CD4-positive, alpha-beta T cell treated with Interferon gamma for 1 hour (primary cell): ENCODE data around the gene HACE1.
"Not testable (repeated sequence)": the region's sequence is repeated elsewhere in the genome, so short reads cannot be mapped to it uniquely, and the experiment has no call there.

Experiments used
- DNase-seq: peaks from one replicate; pipeline ENCODE4 v3.0.0-alpha.2; 2020

HACE1 gene

DNA sequence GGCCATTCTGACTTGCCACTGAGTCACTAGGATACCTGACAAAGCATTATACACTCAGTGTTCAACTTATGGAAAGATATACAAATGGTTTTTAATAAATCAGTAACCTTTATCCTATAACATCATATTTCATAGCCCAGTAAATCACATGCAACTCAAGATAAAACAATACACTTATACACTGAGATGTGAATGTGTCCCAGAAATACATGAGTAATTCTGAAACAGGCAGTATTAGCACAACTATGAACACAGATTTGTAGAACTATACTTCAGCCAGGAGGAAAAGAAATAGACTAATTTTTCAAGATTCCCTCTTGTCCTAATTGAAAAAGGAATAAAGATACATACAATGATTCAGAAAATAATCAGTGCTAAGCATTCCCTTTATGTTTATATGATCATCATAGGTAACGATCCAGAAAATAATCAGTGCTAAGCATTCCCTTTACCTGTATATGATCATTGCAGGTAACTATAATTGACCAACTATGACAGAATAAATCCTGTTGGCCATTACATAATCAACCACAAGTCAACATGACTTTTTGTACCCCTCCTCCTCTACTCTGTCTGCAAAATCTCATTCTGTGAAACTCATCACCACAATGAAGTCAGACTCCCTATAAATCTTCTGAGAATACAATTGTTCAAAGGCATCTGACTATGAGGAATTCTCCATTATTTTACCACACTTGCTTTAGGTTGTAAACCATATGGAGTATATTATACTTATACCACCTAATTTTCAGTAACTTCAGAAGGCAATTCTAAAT is 30.3 kb downstream of the HACE1 start:
- no peak for DNase-seq

DNA sequence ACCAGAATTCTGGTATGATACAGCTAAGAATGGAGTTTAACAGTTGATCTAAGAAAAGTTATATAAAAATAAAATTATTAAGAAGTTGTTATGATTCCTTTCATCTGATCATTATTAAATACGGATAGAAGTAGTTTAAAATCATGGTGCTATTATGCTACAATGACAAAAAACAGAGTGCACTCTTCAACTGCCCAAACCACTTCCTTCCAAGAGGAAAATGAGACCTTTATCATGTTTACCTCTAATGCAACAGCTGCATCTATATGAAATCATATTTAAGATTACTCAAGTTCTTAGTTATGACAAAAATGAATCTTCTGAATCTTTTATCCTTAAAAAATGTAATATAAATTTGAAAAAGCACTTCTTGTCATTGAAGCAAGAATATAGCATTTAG is 31.2 kb downstream of the HACE1 start:
- DNase-seq = no peak

DNA sequence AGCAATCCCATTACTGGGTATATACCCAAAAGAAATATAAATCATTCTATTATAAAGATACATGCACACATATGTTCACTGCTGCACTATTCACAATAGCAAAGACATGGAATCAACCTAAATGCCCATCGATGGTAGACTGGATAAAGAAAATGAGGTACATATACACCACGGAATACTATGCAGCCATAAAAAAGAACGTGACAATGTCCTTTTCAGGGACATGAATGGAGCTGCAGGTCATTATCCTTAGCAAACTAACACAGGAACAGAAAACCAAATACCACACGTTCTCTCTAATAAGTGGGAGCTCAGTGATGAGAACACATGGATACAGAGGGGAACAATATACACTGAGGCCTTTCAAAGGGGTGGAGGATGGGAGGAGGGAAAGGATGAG is 38.9 kb downstream of the HACE1 start:
- DNase-seq = not testable (repeated sequence)

DNA sequence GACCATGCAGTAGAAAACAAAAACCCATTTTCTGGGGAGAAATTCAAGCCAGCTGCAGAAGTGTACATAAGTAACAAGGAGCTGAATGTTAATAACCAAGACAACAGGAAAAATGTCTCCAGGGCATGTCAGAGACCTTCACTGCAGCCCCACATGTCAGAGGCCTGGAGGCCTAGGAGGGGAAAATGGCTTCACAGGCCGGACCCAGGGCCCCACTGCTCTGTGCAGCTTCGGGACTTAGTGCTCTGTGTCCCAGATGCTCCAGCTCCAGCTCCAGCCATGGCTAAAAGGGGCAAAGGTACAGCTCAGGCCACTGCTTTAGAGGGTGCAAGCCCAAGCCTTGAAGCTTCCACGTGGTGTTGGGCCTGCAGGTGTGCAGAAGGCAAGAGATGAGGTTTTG is 43.6 kb downstream of the HACE1 start:
- no peak for DNase-seq

DNA sequence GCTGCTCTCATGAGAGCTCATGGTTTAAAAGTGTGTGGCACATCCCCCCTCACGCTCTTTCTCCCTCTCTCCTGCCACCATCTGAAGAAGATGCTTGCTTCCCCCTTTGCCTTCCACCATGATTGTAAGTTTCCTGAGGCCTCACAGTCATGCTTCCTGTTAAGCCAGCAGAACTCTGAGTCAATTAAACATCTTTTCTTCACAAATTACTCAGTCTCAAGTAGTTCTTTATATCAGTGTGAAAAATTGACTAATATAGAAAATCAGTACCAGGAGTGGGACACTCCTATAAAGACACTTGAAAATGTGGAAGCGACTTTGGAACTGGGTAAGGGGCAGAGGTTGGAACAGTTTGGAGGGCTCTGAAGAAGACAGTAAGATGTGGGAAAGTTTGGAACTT is 45.0 kb downstream of the HACE1 start:
- no peak for DNase-seq

DNA sequence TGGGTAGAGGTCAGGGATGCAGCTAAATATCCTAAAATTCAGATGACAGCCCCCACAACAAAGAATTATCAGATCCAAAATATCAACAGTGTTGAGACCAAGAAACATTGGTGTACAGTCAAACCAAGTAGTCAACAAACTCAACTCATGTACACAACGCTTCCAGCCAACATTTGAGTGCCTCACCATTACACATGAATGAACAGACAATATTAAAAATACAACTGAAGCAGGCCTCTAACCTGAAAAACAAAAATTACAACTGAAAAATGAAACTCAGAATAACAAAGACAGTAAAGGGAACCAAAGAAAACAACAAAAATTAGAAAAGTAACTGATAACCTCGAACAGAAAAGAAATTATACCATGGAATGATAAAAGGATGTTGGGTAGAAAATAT is 46.2 kb downstream of the HACE1 start:
- no peak for DNase-seq

DNA sequence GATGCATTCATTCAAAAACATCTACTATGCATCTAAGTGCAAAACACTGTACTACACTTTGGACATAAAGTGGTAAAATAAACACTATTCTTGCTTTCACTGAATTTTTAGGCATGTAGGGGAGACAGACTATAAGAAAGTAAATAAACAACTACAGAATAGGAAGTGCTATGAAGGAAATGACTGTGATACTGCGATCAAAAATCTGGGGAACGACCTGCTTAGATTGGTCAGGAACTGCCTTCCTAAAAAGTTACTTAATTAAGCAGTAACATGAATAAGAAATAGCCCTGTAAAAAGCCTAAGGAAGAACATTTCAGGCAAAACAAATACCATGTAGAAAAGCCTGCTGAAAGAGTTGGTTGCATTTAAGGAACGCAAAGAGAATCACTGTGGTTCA is 50.6 kb downstream of the HACE1 start:
- no peak for DNase-seq

DNA sequence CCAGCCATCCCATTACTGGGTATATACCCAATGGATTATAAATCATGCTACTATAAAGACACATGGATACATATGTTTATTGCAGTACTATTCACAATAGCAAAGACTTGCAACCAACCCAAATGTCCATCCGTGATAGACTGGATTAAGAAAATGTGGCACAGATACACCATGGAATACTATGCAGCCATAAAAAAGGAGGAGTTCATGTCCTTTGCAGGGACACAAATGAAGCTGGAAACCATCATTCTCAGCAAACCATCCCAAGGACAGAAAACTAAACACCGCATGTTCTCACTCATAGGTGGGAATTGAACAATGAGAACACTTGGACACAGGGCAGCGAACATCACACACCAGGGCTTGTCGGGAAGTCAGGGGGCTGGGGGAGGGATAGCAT is 54.4 kb downstream of the HACE1 start:
- DNase-seq = not testable (repeated sequence)

DNA sequence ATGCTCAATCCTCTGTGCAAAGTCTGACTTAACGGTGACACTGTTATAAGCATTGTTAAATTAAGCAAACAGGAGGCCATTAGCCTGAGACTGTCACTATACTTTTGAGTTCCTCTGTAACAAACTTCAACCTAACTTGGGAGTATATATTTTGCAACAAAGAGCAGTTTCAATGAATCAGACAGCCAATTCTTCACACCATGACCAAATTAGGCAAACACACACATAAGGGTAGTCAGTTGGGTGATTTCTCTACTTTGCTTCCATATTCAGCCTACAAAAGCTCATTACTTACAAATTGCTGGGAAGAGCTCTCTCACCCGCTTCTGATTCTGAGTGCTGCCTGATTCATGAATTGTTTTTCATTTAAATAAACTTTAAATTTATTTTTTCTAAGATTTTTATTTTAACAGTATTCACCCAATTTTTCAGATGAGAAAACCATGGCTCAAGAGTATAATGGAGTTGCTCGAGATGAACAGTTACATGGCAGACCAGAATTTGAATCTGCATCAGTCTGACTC is 60.5 kb downstream of the HACE1 start:
- no peak for DNase-seq

DNA sequence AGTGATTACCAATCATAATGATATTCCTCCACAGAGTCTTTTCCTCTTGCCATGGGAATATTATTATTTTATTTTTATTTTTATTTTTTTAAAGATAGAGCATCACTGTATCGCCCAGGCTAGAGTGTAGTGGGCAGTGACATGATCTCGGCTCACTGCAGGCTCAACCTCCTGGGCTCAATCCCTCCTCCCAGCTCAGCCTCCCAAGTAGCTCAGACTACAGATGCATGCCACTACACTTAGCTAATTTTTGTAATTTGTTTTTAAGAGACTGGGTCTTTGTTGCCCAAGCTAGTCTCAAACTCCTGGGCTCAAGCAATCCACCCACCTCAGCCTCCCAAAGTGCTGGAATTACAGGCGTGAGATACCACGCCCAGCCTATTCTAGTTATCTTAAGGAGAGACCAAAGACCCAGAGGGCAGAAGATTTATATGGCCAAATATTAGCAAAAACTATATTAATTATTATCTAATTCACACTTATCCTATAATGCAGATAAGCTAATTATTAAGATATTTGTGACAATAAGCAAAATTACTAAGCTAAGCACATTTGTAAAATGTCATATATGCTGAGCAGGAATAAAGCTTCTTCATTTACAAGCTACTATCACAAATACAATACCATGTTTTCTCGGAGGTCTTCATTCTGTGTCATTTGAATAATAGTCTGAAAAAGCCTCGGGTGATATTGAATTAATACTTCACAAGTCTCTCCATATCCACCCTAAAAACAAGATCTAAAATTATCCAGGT is 63.5 kb downstream of the HACE1 start:
- no peak for DNase-seq

DNA sequence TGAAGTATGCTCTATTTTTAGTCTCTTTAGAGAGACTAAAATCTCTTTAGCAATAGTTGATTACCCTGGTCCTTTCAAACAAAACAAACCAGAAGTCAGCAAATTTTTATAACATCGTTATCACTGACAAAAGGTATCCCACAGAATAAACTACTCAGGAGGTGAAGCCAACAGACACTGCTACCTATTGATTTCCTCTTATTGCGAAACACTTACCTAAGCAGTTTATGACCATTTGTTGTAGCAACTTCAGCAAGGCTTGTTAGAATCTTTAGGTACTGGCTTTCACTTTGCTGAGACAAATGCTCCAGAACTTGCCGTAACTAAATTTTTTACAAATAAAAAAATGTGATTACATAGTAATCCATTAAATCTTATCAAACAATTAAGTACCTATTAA is 64.4 kb downstream of the HACE1 start:
- DNase-seq = no peak

DNA sequence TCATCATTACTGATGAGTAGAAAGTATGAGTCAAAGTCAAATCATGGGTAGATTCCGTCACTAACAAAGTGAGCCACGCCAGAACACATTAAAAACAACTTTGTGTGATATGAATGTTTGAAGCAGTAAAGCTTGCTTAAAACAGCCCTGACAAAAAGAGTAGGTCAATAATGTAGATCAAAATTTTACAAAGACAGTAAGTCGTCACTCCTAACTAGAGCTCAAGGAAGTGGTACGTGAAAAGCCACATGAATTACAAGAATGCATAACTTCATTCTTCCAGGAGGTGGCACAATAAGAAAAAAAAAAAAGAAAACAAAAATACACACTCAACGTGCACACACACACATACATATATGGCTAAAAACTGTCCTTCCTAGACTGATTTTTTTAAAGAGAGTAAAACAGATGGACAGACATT is 69.9 kb downstream of the HACE1 start:
- DNase-seq = no peak

DNA sequence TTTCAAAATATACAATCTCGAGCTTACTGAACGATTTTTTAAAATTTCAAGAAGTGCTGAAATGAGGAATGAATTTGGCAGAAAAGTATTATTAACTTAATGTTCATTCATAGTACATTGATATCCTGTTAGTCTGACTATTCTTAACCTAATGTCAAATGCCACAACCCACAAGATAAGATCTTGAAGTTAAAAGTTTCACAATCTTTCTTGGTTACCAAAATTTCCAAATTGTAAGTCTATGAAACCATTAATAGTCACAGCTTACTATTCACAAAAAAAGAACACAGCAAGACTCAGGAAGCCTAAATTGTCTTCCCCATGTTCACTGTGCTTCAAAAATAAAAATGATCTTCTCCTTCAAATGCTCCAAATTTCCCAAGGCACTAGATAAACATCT is 71.3 kb downstream of the HACE1 start:
- no peak for DNase-seq

DNA sequence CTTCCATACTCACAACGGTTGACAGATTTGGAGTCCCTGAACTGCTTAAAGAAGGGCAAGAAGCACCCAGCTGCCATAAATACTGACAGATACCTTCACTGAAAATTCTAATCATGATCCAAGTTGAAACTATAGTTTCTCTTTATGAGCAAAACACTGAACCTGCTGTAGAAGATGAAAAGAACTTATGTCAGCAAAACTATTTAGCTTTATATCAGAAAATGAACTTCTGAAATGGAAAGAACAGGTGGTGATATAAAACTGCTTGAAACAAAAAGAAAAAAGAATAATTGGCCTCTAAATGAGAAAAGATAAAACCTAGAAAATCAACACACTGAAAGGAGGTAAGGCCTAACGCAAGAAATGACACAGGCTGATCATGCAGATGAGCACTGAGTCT is 72.4 kb downstream of the HACE1 start:
- no peak for DNase-seq

DNA sequence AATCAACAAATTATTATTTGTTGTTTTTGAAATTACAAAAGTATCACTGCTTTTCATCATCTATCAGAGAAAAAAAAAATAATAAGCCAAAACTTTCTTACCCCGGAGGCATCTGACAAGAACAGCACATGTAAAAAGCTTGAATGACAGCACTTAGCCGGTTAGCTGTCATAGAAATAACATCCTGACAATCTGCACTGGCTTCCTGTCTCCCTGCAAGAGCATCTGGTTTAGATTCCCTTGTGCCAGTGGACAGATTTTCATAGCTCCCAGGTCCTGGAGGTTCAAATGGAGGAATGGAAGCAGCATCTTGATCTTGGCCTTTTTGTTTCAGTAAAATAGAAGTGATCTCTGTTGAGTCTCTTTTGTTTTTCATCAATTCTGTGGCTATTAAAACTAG is 74.8 kb downstream of the HACE1 start:
- no peak for DNase-seq

DNA sequence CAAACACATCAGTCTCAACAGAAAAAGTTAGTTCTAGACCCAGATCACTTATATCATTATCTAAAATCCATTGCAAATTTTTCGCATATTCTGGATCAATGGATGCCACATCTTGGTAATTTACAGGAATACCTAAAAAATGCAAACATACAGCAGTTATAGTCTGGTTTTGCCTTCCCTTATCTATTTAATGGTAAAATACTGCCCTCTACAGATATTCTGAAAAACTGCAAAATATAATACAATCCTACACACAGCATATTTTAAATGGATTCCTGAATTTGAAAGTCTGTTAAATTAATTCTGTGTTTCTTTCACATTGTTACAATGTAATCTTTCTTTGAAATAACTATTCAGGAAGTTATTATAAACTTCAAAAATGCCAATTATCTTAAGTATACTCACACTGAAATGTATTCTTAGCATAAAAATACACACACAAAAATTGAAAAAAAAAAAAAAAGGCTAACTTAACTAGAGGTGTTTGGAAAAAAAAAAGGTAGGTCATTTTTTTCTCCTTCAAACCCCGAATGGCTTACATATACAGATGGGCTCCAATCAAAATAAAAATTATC is 88.4 kb downstream of the HACE1 start:
- no peak for DNase-seq

DNA sequence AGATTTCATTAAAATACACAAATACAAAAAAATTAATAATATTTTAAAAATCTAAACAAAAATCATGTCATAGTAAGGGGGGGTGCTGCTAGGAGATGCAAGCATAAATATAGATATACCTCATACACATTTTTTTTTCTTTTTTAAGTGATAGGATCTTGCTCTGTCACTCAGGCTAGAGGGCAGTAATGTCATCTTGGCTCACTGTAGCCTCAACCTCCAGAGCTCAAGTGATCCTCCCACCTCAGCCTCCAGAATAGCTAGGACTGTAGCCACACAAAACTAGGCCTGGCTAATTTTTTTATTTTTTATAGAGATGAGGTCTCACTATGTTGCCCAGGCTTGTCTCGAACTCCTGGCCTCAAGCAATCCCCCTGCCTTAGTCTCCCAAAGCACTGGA is 90.8 kb downstream of the HACE1 start:
- DNase-seq = no peak

DNA sequence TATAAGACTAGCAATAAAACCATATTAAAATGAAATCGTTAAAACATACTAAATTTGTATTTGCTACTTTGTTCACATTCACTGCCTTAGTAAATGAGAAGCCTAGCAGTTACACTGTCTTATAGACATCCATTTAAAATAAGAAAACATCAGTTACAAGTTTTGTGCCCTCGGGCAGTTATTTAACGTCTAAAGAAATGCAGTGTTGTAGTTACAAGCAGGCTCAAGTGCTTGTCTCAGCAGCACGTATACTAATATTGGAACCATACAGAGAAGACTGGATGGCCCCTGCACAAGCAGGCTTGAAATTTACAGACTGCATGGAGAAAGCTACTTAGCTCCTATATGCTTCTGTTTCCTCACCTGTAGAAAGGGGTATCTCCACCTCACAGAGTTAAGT is 93.1 kb downstream of the HACE1 start:
- no peak for DNase-seq

DNA sequence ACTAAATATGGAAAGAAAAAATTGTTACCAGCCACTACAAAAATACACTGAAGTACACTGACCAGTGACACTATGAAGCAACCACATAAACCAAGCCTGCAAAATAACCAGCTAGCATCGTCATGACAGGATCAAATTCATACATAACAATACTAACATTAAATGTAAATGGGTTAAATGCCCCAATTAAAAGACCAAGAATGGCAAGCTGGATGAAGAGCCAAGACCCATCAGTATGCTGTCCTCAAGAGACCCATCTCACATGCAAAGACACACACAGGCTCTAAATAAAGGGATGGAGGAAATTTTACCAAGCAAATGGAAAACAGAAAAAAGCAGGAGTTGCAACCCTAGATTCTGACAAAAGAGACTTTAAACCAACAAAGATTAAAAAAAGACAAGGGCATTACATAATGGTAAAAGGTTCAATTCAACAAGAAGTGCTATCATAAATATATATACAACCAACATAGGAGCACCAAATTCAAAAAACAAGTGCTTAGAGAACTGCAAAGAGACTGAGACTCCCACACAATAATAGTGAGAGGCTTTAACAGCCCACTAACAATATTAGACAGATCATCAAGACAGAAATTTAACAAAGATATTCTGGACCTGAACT is 104.8 kb downstream of the HACE1 start:
- DNase-seq = no peak

DNA sequence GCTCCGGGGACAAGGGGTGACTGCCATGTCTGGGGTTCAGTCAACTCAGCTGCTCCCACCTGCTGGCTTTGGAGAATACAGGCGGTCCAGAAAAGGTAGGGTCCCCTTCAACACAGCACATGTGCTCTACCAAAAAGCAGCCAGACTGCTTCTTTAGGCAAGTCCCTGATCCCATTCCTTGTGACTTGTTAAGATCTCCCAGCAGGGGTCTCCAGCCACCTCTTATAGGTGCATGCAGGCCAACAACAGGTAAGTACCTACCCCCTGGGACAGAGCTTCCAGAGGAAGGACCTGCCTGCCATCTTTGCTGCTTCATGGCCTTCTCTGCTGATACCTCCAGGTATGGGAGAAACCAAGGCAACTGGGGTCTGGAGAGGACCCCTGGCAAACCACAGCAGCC is 106.5 kb downstream of the HACE1 start:
- no peak for DNase-seq

DNA sequence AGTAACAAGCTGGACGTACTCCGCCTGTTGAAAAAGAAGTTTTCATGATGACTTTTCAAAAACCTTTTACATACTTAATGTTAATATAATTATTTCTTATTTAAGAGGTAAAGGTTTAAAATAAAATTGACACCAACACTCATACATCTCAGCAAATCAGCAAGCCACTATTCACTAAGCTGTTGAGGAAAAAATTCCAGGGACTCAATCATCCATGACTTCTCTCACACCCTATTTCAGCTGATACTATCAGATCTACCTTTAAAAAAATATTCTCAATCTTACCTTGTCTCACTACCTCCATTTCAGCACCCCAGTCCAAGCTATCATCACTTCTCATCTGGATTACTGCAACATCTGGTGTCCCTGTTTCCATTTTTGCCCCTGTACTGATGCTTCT is 109.3 kb downstream of the HACE1 start:
- no peak for DNase-seq

DNA sequence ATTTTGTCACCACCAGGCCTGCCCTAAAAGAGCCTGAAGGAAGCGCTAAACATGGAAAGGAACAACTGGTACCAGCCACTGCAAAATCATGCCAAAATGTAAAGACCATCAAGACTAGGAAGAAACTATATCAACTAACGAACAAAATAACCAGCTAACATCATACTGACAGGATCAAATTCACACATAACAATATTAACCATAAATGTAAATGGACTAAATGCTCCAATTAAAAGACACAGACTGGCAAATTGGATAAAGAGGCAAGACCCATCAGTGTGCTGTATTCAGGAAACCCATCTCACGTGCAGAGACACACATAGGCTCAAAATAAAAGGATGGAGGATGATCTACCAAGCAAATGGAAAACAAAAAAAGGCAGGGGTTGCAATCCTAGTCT is 120.6 kb downstream of the HACE1 start:
- not testable (repeated sequence) for DNase-seq

DNA sequence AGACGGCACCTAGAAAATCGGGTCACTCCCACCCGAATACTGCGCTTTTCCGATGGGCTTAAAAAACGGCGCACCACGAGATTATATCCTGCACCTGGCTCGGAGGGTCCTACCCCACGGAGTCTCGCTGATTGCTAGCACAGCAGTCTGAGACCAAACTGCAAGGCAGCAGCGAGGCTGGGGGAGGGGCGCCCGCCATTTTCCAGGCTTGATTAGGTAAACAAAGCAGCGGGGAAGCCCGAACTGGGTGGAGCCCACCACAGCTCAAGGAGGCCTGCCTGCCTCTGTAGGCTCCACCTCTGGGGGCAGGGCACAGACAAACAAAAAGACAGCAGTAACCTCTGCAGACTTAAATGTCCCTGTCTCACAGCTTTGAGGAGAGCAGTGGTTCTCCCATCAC is 122.2 kb downstream of the HACE1 start:
- not testable (repeated sequence) for DNase-seq

DNA sequence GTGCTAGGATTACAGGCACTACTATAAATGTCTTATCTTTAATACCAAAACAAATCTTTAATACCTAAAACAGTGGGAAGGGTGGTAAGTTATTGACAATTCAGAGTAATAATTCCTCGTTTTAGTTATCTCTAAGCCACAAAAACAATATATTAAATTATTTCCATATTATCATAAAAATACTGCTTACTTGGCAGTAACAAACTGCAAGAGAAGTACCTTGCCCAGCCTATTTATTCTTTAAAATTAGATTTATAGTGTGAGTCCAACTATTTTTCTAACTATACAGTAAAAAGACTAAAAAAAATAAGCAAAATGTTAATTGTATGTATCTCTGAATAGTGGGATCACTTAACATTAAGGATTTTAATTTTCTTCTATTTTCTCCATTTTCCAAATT is 123.2 kb downstream of the HACE1 start:
- DNase-seq = no peak
